Measurements from ENCODE around the gene KRT84. TPM values are rescaled to one million over a fixed set of nuclear protein-coding genes. Genes with fewer than 3 reads are reported as not detected.
"Not testable (repeated sequence)": the region's sequence is repeated elsewhere in the genome, so short reads cannot be mapped to it uniquely, and the experiment has no call there.

KRT84 gene
- total RNA-seq, 1 donor from 2014 or later: not detected

- DNase-seq (ENCODE audit: low read depth): no peak
Measured at GRCh38 chr12:52360106-52360662, 25.3 kb downstream of the KRT84 start.

GRCh38 chr12:52359621-52360061, 25.8 kb downstream of the KRT84 start:
- DNase-seq (ENCODE audit: low read depth): no peak

GRCh38 chr12:52358575-52359350, 26.7 kb downstream of the KRT84 start:
- no peak for DNase-seq (ENCODE audit: low read depth)

GRCh38 chr12:52356762-52357580, 28.5 kb downstream of the KRT84 start:
- DNase-seq (ENCODE audit: low read depth): no peak

- no peak for DNase-seq (ENCODE audit: low read depth)
Measured at GRCh38 chr12:52356031-52356761, 29.3 kb downstream of the KRT84 start.

- DNase-seq (ENCODE audit: low read depth): no peak
Measured at GRCh38 chr12:52355176-52355575, 30.3 kb downstream of the KRT84 start.

GRCh38 chr12:52354200-52354599, 31.3 kb downstream of the KRT84 start:
- DNase-seq (ENCODE audit: low read depth): no peak

- no peak for DNase-seq (ENCODE audit: low read depth)
Measured at GRCh38 chr12:52353766-52354165, 31.7 kb downstream of the KRT84 start.

- no peak for DNase-seq (ENCODE audit: low read depth)
Measured at GRCh38 chr12:52352951-52353350, 32.5 kb downstream of the KRT84 start.

- no peak for DNase-seq (ENCODE audit: low read depth)
Measured at GRCh38 chr12:52351196-52352059, 34.0 kb downstream of the KRT84 start.

GRCh38 chr12:52350786-52351185, 34.7 kb downstream of the KRT84 start:
- DNase-seq (ENCODE audit: low read depth): no peak

- DNase-seq (ENCODE audit: low read depth): no peak
Measured at GRCh38 chr12:52350021-52350620, 35.3 kb downstream of the KRT84 start.

GRCh38 chr12:52349196-52349595, 36.3 kb downstream of the KRT84 start:
- DNase-seq (ENCODE audit: low read depth): peak; percentile 62

GRCh38 chr12:52347551-52348510, 37.6 kb downstream of the KRT84 start:
- no peak for DNase-seq (ENCODE audit: low read depth)

- no peak for DNase-seq (ENCODE audit: low read depth)
Measured at GRCh38 chr12:52347016-52347415, 38.4 kb downstream of the KRT84 start.

GRCh38 chr12:52346593-52346992, 38.9 kb downstream of the KRT84 start:
- DNase-seq (ENCODE audit: low read depth): peak; percentile 68

- DNase-seq (ENCODE audit: low read depth): not testable (repeated sequence)
Measured at GRCh38 chr12:52345041-52345440, 40.4 kb downstream of the KRT84 start.

GRCh38 chr12:52344111-52344510, 41.3 kb downstream of the KRT84 start:
- DNase-seq (ENCODE audit: low read depth): no peak

- DNase-seq (ENCODE audit: low read depth): no peak
Measured at GRCh38 chr12:52343550-52343949, 41.9 kb downstream of the KRT84 start.

Data from renal cortical epithelial cell (primary cell).